HepG2 (cell line): Measurements from ENCODE around the gene PCDHGB1.

Source experiments
- CBX5 ChIP-seq: sonication (generic); formaldehyde crosslinking; IDR thresholded peaks from 2 replicates; pipeline ENCODE4 v1.4.0; 2020; ENCODE audit warnings: missing genetic modification reagents, borderline replicate concordance
- CC2D1A ChIP-seq: sonication (generic); formaldehyde crosslinking; IDR thresholded peaks from 2 replicates; pipeline ENCODE4 v1.8.1; 2023; ENCODE audit warnings: mild to moderate bottlenecking, missing genetic modification reagents
- CCDC6 ChIP-seq: sonication (generic); formaldehyde crosslinking; IDR thresholded peaks from 2 replicates; pipeline ENCODE4 v1.8.1; 2022; ENCODE audit warnings: mild to moderate bottlenecking, missing genetic modification reagents, moderate library complexity
- CEBPB ChIP-seq: IDR thresholded peaks from 2 replicates; pipeline ENCODE4 v1.6.1; 2011; ENCODE audit warnings: low read depth, low read length, improper control_type of control experiment, borderline replicate concordance
- CENPX ChIP-seq: sonication (generic); formaldehyde crosslinking; IDR thresholded peaks from 2 replicates; pipeline ENCODE4 v1.9.0; 2021; ENCODE audit warnings: mild to moderate bottlenecking, missing genetic modification reagents, moderate library complexity
- GTF2F1 ChIP-seq: fragments of 150-350 bp; IDR thresholded peaks from 2 replicates; pipeline ENCODE4 v1.6.1; 2014; ENCODE audit warnings: low read length
- KLF12 ChIP-seq: sonication (generic); formaldehyde crosslinking; IDR thresholded peaks from 2 replicates; pipeline ENCODE4 v1.4.0; 2020; ENCODE audit warnings: missing genetic modification reagents, borderline replicate concordance
- NFATC3 ChIP-seq: sonication (generic); formaldehyde crosslinking; IDR thresholded peaks from 2 replicates; pipeline ENCODE4 v1.5.1; 2020; ENCODE audit warnings: mild to moderate bottlenecking, missing genetic modification reagents
- NFE2L1 ChIP-seq: sonication (generic); formaldehyde crosslinking; IDR thresholded peaks from 2 replicates; pipeline ENCODE4 v1.4.0; 2020; ENCODE audit warnings: missing genetic modification reagents, mild to moderate bottlenecking, borderline replicate concordance
- NR1H2 ChIP-seq: sonication (generic); formaldehyde crosslinking; IDR thresholded peaks from 2 replicates; pipeline ENCODE4 v1.8.1; 2022; ENCODE audit warnings: low read depth, missing genetic modification reagents, borderline replicate concordance
- POLR2AphosphoS2 ChIP-seq: IDR thresholded peaks from 2 replicates; pipeline ENCODE4 v1.6.1; 2011; ENCODE audit warnings: low read depth, low read length, improper control_type of control experiment
- SMAD3 ChIP-seq: sonication (generic); formaldehyde crosslinking; IDR thresholded peaks from 2 replicates; pipeline ENCODE4 v1.4.0; 2020; ENCODE audit warnings: missing genetic modification reagents
- SMC3 ChIP-seq: IDR thresholded peaks from 2 replicates; pipeline ENCODE4 v1.6.1; 2011; ENCODE audit warnings: low read length, improper control_type of control experiment
- TF ChIP-seq, protein P1 (sequence below): sonication (generic); formaldehyde crosslinking; IDR thresholded peaks from 2 replicates; pipeline ENCODE4 v1.4.0; 2020; ENCODE audit warnings: missing genetic modification reagents

DNA sequence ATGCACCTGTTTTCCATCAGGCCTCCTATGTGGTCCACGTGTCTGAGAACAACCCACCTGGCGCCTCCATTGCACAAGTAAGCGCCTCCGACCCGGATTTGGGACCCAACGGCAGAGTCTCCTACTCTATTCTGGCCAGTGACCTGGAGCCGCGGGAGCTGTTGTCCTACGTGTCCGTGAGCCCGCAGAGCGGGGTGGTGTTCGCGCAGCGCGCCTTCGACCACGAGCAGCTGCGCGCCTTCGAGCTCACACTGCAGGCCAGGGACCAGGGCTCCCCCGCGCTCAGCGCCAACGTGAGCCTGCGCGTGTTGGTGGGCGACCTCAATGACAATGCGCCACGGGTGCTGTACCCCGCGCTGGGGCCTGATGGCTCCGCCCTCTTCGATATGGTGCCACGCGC lies 1.7 kb downstream of the PCDHGB1 start:
- TF ChIP-seq SMC3: no peak
- no peak for TF ChIP-seq CC2D1A (CRISPR knock-in tag)
- no peak for TF ChIP-seq NFATC3
- no peak for TF ChIP-seq POLR2AphosphoS2
- no peak for TF ChIP-seq KLF12 (CRISPR knock-in tag)
- no peak for TF ChIP-seq GTF2F1
- TF ChIP-seq CBX5 (CRISPR knock-in tag): no peak
- TF ChIP-seq CENPX (CRISPR knock-in tag): no peak
- TF ChIP-seq, protein P1, sequence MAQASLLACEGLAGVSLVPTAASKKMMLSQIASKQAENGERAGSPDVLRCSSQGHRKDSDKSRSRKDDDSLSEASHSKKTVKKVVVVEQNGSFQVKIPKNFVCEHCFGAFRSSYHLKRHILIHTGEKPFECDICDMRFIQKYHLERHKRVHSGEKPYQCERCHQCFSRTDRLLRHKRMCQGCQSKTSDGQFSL (CRISPR knock-in tag): no peak
- no peak for TF ChIP-seq CCDC6 (CRISPR knock-in tag)
- TF ChIP-seq SMAD3 (CRISPR knock-in tag): no peak
- TF ChIP-seq NFE2L1 (CRISPR knock-in tag): no peak
- TF ChIP-seq NR1H2 (CRISPR knock-in tag): no peak
- no peak for TF ChIP-seq CEBPB
